Peyer's patch (tissue), 4 donors: ENCODE data around the gene PAM.

ENCODE experiments used
- POLR2A ChIP-seq, 2 donors: fragments of 450-650 bp; IDR thresholded peaks; one replicate each; pipeline ENCODE4 v1.5.1; 2017; ENCODE audit warnings: antibody characterized with exemption in 2 of 2, mild to moderate bottlenecking in 2 of 2, moderate library complexity in 2 of 2
- TF ChIP-seq, protein P1 (sequence below), 6 experiments: fragments of 450-650 bp in 4 of 6; fragments of 200-600 bp in 2 of 6; sonication (generic) in 1 of 6; IDR thresholded peaks; one replicate each; pipeline ENCODE4 v1.5.1; 2017 to 2019; ENCODE audit warnings: antibody characterized with exemption in 6 of 6, mild to moderate bottlenecking in 3 of 6, moderate library complexity in 1 of 6

DNA sequence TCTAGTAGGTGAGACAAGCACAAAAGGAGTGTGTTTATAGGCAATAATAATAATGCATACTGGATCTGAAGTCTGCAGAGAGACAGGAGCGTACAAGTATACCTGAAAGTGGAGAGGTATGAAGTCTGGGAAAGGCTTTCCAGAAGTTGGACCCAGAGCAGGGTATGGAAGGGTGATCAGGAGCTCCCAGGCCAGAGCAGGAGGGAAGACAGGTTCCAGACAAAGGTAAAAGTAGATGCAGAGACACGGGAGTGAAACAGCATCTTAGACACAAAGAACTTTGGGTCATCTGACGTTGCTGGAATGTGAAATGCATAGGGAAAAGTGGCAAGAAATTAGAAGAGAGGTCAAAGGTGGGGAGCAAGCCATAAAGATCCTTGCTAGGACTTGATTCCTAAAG, 175.1 kb downstream of the PAM start:
- TF ChIP-seq POLR2A (IDR thresholded peaks at IDR 0.05) = no peak
- TF ChIP-seq, protein P1, sequence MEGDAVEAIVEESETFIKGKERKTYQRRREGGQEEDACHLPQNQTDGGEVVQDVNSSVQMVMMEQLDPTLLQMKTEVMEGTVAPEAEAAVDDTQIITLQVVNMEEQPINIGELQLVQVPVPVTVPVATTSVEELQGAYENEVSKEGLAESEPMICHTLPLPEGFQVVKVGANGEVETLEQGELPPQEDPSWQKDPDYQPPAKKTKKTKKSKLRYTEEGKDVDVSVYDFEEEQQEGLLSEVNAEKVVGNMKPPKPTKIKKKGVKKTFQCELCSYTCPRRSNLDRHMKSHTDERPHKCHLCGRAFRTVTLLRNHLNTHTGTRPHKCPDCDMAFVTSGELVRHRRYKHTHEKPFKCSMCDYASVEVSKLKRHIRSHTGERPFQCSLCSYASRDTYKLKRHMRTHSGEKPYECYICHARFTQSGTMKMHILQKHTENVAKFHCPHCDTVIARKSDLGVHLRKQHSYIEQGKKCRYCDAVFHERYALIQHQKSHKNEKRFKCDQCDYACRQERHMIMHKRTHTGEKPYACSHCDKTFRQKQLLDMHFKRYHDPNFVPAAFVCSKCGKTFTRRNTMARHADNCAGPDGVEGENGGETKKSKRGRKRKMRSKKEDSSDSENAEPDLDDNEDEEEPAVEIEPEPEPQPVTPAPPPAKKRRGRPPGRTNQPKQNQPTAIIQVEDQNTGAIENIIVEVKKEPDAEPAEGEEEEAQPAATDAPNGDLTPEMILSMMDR (IDR thresholded peaks at IDR 0.05) = no peak
